Measurements from ENCODE around the gene IMPA2.
"Not testable (repeated sequence)": the region's sequence is repeated elsewhere in the genome, so short reads cannot be mapped to it uniquely, and the experiment has no call there.

IMPA2 gene

DNA sequence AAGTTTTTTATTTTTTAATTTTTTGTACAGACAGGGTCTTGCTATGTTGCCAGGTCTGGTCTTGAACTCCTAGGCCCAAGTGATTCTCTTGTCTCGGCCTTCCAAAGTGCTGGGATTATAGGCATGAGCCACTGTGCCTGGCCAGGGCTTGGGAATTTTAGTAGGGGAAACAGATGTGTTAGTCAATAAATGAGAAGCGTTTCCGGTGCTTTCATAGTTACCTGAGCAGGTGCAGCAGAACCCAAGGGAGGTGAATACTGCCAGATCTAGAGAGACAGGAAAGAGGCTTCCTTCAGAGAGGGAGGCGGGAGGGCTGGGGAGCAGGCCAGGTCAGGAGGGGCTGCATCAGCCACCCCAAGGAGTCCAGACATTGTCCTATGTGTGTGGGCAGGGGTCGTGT, 30.5 kb upstream of the IMPA2 start:
- FAIRE-seq: no peak
- TF ChIP-seq TAF1 (IDR thresholded peaks at IDR 0.05; ENCODE audit: borderline replicate concordance, low read depth, low read length) (no peak), POLR2AphosphoS5 (IDR thresholded peaks at IDR 0.05; ENCODE audit: low read depth, low read length) (no peak), POLR2A (IDR thresholded peaks at IDR 0.05; ENCODE audit: low read depth, low read length) (no peak)
- DNase-seq (ENCODE audit: insufficient read length): no peak

- FAIRE-seq (no peak), DNase-seq (ENCODE audit: insufficient read length) (no peak)
- TF ChIP-seq POLR2AphosphoS5 (IDR thresholded peaks at IDR 0.05; ENCODE audit: low read depth, low read length): no peak
- no peak for TF ChIP-seq POLR2A (IDR thresholded peaks at IDR 0.05; ENCODE audit: low read depth, low read length)
- no peak for TF ChIP-seq TAF1 (IDR thresholded peaks at IDR 0.05; ENCODE audit: borderline replicate concordance, low read depth, low read length)
Measured at GRCh38 chr18:11951390-11951851, 29.9 kb upstream of the IMPA2 start.

- DNase-seq (ENCODE audit: insufficient read length) (no peak), FAIRE-seq (no peak)
- TF ChIP-seq POLR2A (IDR thresholded peaks at IDR 0.05; ENCODE audit: low read depth, low read length) (no peak), POLR2AphosphoS5 (IDR thresholded peaks at IDR 0.05; ENCODE audit: low read depth, low read length) (no peak), TAF1 (IDR thresholded peaks at IDR 0.05; ENCODE audit: borderline replicate concordance, low read depth, low read length) (no peak)
Measured at GRCh38 chr18:11953113-11953512, 28.2 kb upstream of the IMPA2 start.

DNA sequence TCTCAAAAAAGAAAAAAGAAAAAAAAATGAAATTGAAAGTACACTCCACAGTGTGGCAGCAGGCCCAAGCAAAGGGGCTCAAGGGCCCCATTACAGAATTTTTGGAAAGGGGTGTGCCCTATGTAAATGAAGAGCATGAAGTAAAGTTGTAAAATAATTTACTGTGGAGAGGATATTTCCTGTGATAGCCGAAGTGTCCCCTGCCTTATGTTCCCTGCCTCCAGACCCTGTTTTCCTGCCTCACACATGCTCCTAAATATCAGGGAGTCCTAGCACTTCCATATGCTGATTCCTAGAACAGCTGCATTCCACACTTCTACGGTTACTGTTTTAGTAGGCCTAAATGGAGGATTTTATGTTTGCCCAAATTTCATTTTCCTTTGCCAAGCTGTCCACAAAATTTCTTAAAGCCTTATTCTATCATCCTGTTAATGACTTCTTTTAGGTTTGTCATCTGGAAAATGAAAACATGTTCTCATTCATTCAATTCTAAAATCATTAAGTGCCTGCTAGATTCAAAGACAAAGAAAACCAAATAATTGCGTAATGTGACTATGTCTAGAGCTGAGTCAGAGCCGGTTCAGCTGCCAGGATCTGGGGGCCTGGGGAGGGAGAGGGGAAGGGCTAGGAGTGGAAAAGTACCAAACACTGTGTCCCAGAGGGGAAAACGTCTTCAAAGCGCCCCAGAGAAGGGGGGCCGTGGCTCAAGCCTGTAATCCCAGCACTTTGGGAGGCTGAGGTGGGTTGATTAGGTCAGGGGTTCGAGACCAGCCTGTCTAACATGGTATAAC, 25.9 kb upstream of the IMPA2 start:
- no peak for FAIRE-seq
- no peak for DNase-seq (ENCODE audit: insufficient read length)
- TF ChIP-seq POLR2AphosphoS5 (IDR thresholded peaks at IDR 0.05; ENCODE audit: low read depth, low read length) (no peak), TAF1 (IDR thresholded peaks at IDR 0.05; ENCODE audit: borderline replicate concordance, low read depth, low read length) (no peak), POLR2A (IDR thresholded peaks at IDR 0.05; ENCODE audit: low read depth, low read length) (no peak)

DNA sequence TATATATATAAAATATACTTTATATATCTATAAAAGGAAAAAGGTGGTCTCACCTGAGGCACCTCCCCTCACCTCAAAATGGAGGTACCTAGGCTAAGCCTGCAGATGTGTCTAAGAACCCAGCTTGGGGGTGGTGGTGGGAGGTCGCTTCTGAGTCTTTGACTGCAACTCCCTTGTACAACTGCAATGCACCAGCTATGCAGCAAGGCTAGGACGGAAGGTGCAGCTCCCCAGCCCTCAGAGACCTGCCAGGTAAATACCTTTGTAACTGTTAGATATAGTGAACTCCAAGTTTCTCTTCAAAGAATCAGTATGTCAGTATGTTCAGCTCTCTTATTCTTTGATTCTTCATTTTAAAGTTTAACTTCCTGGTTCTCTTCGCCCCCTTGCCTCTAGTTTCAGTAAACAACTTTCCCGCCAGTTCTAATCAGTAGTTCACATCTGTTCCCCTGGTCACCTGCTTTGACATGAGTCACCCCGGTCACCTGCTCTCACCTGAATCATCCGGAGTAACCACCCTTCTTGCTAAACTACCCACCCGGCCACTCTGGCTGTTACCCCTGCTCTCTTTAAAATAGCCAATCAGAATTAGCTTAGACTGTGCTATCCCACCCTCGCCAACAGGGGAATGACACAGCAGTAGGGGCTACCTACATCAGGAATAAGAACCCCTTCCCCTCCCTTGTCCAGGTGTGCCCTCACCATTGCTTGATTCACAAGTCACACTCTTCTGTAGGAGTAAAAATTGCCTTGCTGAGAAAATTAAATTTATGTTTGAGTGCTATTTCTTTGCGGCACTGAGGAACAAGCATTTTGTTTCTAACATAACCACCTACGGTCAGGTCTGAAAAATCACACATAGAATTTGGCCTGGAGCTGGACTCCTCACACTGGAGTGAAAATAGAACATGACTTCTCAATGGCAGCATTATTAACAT, 24.7 kb upstream of the IMPA2 start:
- DNase-seq (ENCODE audit: insufficient read length): no peak
- FAIRE-seq: no peak
- TF ChIP-seq POLR2A (IDR thresholded peaks at IDR 0.05; ENCODE audit: low read depth, low read length) (no peak), TAF1 (IDR thresholded peaks at IDR 0.05; ENCODE audit: borderline replicate concordance, low read depth, low read length) (no peak), POLR2AphosphoS5 (IDR thresholded peaks at IDR 0.05; ENCODE audit: low read depth, low read length) (no peak)

- FAIRE-seq: no peak
- TF ChIP-seq TAF1 (IDR thresholded peaks at IDR 0.05; ENCODE audit: borderline replicate concordance, low read depth, low read length) (no peak), POLR2AphosphoS5 (IDR thresholded peaks at IDR 0.05; ENCODE audit: low read depth, low read length) (no peak), POLR2A (IDR thresholded peaks at IDR 0.05; ENCODE audit: low read depth, low read length) (no peak)
- DNase-seq (ENCODE audit: insufficient read length): no peak
Measured at GRCh38 chr18:11957636-11958035, 23.7 kb upstream of the IMPA2 start.

GRCh38 chr18:11959651-11960050, 21.7 kb upstream of the IMPA2 start:
- not testable (repeated sequence) for DNase-seq (ENCODE audit: insufficient read length); FAIRE-seq

DNA sequence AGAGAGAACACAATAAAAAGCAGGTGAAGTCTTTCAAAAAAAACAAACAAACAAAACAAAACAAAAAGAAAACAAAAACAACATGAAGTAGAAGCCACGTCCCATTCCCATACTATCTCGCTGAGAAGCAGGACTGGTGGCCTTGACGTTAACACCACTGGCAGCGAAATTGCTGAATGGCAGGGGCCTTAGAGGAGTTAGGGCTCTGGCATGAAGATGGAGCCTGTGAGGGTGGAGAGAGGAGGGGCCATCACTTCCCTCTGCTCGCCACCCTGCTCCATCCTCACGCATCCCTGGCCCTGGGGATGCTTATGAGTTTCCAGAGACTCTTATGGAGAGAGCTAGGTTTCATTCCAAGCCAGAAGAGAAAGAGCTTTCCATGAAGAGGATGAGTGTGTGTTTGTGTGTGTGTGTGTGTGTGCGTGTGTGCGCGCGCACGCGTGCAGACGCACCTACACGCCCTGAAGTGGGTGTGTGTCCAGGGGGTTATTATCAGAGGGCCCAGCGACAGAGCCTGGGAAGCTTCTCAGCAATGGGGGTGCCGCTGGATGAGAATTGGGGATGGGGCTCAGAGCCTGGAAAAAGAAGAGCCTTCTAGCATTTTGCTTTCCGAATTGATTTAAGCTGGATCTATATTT, 20.4 kb upstream of the IMPA2 start:
- no peak for TF ChIP-seq POLR2A (IDR thresholded peaks at IDR 0.05; ENCODE audit: low read depth, low read length)
- DNase-seq (ENCODE audit: insufficient read length) (no peak), FAIRE-seq (no peak)

DNA sequence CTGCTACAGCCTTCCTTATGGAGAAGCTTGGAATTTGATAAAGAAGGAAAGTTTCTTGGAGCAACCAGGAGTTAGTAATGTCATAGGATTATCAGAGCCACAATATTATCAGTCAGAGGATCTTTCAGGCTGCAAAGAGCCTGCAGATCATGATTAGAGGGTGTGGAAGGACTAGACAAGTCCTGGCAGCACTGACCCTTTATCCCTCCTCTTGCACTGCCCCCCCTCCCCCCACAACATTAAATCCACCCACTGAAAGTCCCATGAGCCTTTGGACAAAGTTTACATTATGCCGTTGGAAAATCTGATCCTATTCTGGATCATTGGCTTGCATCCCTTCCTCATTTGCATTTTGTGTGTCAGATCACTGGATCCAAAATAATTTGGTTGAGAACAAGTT, 18.7 kb upstream of the IMPA2 start:
- TF ChIP-seq POLR2A (IDR thresholded peaks at IDR 0.05; ENCODE audit: low read depth, low read length) (no peak), POLR2AphosphoS5 (IDR thresholded peaks at IDR 0.05; ENCODE audit: low read depth, low read length) (no peak), TAF1 (IDR thresholded peaks at IDR 0.05; ENCODE audit: borderline replicate concordance, low read depth, low read length) (no peak)
- FAIRE-seq: no peak
- DNase-seq (ENCODE audit: insufficient read length): no peak

GRCh38 chr18:11963991-11964484, 17.3 kb upstream of the IMPA2 start:
- DNase-seq (ENCODE audit: insufficient read length): no peak
- no peak for FAIRE-seq
- TF ChIP-seq TAF1 (IDR thresholded peaks at IDR 0.05; ENCODE audit: borderline replicate concordance, low read depth, low read length) (no peak), POLR2AphosphoS5 (IDR thresholded peaks at IDR 0.05; ENCODE audit: low read depth, low read length) (no peak), POLR2A (IDR thresholded peaks at IDR 0.05; ENCODE audit: low read depth, low read length) (no peak)

Measured in GM12892 (cell line).